Fibroblast of the conjunctiva (primary cell): ENCODE results near the gene SULT6B1.
A peak's percentile ranks its signal among the peaks of the same experiment; 100 is the strongest.
"Not testable (repeated sequence)": the region's sequence is repeated elsewhere in the genome, so short reads cannot be mapped to it uniquely, and the experiment has no call there.

Source experiments
- DNase-seq: peaks from one replicate; pipeline ENCODE4 v3.0.0-alpha.2; 2010; ENCODE audit warnings: low read depth

SULT6B1 gene, protein sequence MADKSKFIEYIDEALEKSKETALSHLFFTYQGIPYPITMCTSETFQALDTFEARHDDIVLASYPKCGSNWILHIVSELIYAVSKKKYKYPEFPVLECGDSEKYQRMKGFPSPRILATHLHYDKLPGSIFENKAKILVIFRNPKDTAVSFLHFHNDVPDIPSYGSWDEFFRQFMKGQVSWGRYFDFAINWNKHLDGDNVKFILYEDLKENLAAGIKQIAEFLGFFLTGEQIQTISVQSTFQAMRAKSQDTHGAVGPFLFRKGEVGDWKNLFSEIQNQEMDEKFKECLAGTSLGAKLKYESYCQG

DNA sequence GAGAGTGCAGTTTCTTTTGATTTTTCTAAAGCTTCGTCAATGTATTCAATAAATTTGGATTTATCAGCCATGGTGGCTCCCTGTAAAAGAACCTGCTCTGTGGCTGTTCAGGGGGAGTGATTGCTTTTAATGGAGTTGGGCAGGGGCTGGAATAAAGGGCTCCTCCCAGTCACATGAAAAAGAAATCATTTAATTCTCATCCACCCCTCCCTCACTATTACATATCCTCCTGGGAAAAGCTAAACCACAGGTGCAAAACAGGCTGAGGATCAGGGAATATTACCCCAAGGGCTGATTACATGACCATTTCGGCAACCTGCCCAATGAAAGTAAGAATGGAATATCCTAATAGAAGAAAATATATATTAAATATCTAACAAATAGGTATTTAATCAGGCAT is at the start of gene SULT6B1:
TSS of gene SULT6B1 (minus strand) at position 101 of the 400 bp plus-strand sequence. CDS start at position 71, 30 bp downstream.
- DNase-seq, result no peak

DNA sequence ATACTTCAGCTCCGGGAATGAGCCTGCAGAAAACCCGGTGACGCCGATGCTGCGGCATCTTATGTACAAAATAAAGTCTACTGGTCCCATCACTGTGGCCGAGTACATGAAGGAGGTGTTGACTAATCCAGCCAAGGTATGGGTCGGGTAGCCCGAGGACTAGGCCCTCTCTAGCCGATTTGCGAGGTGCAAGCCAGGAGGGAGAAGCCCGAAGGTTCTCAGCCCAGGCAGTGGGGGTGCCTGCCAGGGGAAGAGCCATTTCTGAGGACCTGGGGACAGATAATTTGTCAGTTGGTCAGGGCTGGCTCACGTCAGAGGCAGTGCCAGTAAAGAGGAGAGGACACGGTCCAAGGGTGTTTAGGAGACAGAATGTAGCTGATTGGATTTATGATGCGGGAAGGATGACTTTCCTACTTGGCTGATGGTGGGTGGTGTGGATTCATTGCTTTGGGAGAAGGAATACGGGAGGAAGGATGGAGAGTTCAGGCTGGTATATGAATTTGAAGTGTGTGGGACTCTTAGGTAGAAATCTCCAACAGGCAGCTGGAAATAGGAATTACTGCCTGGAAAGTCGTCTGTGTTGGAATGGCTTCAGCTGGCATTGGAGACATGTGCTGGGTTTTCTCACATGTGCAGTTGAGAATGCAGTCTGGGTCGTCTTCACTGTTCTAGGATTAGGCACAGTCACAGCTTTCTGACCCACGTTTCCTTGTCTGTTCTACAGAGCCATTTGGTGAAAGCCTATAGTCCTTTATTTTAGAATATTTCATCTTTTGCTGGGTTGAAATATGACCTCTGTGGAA is 43.9 kb upstream of the SULT6B1 start:
- DNase-seq, result no peak

DNA sequence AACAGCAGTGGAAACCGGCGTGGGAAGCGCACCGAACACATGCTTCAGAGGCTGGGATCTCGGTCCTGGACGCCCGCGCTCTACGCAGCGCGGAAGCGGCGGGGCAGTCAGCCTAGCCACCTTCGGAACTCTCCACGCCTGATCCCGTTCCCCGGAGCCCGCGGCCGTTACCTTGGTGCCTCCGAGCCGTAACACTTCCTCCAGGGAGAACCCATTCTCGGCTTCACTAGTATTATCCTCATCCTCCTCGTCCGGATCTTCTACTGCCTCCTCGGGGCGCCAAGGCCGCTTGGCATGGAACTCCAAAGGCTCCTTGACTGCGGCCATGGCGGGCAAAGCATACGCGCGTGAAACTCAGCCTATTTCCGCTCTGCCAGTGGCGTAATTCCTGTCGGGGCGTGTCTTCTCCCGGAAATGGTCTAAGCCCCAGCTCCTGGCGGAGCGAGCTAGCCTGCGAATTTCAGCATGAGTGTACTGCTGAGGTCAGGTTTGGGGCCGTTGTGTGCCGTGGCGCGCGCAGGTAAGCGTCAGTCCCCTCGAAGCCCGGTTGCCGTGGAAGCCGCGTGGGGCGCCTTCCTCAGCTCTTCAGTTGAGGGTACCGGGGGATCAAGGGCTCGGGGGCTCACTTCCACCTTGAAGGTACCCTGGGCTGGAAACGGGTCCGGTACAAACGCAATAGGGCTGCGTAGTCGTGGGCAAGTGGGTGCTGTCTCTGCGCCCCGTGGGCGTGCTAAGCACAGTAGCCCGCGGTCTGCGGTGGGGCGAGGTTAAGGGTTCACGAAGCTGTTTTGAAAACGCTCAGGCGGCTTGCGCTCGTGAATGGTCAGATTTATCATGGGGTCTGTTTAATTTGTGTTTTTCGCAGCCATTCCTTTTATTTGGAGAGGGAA is 43.0 kb upstream of the SULT6B1 start, which contains the start of the genes CEBPZ and NDUFAF7:
TSS of gene CEBPZ (minus strand) at position 356 of the 890 bp plus-strand sequence. CDS start at position 327, 29 bp downstream.
TSS of gene NDUFAF7 (plus strand) at position 418 of the 890 bp plus-strand sequence. CDS start at position 466, 48 bp downstream.
- peak; percentile 77 for DNase-seq

DNA sequence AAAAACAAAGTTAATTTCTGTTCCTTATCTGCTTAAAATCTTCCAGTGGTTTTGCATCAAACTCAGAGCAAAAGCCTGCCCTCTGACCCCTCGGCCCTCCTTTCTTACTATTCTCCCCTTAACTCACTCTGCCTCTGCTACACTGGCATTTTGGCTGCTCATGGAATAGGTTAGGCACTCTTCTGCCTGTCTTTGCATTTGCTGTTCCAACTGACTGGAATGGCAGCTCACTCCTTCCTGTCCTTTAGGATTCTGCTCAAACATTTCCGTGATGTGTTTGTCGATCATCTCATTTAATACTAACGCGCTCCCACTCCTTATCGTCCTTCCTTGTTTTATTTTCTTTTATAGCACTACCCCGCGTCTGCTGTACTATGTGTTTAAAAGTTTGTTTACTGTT is 42.1 kb upstream of the SULT6B1 start:
- no peak for DNase-seq

DNA sequence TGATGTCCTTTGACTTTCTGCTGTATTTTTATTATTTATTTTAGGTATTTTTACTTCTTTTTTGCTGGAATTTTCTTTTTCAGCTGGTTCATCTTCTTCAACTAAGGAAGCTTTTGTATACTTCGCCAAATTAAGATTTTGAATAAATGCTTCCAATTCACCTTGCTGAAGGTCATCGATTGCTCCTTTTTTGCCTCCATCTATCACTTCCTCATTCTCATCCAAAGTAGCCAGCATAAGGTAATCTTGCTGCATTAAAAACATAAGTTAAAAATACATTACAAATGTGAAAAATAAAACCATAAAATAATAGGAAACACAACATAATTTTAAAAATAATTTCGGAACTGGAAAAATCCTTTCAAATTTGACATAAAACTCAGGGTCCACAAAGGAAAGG is 40.3 kb upstream of the SULT6B1 start:
- no peak for DNase-seq

DNA sequence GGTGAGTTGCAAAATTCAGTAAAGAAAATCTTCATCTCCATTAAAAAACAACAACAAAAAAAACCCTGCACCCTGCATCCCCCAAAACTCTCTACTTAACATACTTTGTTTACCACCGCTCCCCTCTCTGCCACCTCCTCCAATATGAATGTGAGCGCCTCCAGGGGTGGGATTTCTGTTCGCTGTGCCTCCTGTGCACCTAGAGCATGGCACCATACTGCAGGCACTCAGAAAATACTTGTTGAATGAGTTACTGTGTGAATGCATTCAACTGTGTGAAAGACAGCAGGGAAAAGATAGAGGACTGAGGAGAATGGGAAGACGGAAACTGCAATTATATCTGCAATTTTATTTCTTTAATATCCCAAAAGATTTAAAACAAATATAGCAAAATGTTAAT is 38.4 kb upstream of the SULT6B1 start:
- no peak for DNase-seq

DNA sequence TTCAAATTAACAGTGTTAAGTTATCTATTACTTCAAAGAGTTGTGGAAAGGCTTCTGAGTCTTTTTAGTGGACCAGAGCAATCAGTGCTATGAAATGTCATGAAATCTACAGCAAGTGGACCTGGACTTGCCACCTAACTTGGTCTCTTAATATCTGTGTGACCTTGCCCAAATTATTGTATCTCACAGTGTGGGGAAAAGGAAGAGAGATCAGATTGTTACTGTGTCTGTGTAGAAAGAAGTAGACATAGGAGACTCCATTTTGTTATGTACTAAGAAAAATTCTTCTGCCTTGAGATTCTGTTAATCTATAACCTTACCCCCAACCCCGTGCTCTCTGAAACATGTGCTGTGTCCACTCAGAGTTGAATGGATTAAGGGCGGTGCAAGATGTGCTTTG is 36.7 kb upstream of the SULT6B1 start:
- not testable (repeated sequence) for DNase-seq

DNA sequence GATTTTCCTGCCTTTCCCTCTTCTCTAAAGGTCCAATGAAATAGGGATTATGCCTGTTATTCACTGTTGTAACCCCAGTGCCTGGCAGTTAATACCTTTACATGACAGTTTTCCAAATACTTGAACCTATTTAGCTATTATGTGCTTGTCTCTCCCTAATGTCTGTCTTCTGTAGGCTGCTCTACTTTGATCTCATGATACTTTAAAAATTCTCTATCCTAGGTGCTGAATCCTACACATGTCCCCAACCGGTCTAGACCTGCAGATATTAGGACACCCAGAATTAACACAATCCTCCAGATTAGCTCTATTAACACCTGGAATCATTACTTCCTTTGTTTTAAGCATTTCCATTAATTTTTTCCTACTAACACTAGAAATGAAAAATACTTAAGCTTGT is 35.6 kb upstream of the SULT6B1 start:
- no peak for DNase-seq

DNA sequence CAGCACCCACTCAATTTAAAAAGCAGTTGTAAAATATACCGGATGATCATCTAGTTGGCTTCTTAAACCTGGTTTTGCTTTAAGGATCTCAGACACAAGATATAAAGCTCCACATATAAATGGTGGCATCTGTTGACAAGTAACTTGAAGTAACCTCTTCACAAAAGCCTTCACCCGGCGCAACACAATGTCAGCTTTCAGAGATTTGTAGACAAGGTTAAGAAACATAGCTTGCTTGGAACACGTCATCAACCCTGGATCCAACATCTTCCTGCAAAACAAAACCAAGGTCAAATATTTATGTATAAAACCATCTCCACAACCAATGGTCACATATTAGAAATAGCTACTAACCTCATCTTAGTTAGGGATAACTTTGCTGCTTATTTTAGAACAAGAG is 34.7 kb upstream of the SULT6B1 start:
- no peak for DNase-seq

DNA sequence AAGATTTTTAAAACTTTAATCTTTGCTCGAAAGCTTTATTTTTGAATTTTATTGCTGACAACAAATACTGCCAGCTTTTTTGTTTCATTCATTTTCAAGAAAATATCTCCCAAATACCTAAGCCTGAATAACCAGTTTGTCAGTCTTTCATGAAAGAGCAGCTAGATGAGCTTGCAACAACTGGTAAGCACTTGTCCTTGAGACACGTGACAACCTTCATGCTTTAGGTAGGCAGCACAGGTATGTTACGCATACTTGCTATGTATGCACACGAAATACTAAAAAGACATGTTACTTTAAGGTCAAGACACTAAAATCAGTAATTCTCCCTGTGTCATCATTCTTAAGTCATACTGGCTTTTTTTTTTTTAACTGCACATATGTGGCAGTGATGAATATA is 30.6 kb upstream of the SULT6B1 start:
- DNase-seq, result no peak

DNA sequence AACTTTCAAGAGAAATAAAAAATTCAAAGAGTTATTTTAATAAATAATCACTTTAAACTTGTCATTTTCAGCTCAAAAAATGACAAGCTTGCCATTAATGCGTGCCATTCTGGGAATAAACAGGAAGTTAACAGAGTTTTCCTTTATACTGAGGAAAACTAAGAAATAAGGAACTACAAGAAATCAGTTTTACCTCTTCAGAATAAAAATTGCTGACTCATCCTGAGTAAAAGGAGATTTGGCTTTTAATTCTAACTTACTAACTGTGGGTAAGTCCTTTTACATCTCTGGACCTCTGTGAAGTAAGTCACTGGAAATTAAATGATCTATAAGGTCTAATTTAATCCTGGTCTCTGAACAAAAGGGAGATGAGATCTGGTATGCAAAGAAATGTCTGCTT is 26.8 kb upstream of the SULT6B1 start:
- no peak for DNase-seq

DNA sequence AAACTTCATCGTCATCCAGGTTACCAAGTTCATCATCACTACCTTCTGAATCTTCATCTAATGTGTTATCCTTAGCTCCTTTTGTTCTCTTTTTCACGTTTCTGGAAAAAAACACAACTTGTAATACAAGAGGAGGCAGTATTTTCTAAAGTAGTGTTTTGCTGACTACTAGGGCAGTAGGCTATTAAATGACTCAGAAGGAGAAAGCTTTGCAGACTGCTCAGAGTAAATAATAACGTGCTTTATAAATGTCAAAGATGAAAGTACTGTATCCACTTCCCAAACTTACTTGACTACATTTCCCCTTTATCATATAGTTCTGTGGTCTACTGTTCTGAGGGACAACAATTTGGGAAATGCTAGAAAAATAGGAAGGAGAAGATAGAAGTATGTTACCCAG is 23.5 kb upstream of the SULT6B1 start:
- DNase-seq, result no peak

DNA sequence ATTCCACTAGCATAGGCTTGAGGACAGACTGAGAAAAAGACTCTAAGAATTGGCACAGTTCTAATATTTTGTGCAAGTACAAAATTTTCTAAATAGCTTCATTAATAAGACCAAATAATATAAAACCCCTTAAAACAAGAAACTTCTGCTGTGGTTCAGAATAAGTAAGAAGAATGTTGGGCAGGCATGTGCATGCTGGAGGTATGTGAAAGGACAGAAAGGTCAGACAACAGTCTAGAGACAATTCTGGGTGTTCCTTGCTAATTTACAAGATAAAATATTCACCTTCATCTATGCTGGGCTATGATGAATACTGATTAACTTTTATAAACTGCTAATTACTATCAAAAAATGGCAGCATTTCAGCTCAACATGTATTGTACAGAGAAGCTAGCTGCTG is 22.7 kb upstream of the SULT6B1 start:
- no peak for DNase-seq

DNA sequence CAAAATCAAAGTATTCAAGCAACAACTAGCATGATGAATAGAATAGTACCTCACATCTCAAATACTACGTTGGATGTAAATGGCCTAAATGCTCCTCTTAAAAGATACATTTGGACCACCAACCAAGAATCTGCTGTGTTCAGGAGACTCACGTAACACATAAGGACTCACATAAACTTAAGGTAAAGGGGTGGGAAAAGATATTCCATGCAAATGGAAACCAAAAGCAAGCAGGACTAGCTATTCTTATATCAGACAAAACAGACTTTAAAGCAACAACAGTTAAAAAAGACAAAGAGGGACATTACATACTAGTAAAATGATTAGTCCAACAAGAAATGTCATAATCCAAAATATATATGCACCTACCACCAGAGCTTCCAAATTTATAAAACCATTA is 18.3 kb upstream of the SULT6B1 start:
- DNase-seq, result not testable (repeated sequence)

DNA sequence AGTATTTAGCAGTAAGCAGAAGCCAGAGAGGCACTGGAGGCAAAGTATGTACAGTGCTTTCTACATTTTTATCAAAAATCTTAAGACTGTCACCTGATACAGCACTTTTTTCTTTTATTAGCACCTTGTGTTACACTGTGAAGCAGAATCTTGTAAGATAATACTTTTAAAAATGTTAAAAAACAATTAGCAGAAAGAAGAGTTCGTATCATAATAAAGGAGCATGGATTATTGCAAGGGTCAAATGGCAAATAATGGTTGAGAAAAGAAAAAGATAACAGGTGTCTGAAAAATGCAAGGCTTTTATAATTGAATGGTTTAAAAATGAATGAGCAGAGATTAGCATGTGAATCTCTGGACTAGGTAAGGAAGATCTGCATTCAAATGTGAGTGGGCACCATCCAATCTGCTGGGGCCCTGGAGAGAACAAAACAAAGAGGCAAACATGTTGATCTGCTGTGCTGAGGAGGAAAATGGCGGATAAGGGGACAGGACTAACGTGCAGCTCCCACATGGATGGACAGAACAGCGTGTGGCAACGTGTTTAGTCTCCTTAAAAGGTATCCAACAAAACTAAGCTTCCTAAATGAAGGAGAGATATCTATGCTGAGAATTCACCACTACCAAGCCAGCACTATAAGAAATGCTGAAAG is 17.3 kb upstream of the SULT6B1 start:
- no peak for DNase-seq

DNA sequence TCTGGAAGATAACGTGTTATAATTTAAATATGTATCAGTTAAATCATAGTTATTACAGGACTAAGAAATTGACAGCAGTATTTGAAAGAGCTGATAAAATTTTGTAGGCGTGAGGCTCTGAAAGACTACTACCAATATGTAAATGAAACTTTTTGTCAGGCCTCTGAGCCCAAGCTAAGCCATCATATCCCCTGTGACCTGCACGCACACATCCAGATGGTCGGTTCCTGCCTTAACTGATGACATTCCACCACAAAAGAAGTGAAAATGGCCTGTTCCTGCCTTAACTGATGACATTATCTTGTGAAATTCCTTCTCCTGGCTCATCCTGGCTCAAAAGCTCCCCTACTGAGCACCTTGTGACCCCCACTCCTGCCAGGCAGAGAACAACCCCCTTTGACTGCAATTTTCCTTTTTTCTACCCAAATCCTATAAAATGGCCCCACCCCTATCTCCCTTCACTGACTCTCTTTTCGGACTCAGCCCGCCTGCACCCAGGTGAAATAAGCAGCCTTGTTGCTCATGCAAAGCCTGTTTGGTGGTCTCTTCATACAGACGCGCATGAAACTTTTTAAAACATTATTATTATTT is 16.7 kb upstream of the SULT6B1 start:
- DNase-seq, result not testable (repeated sequence)

DNA sequence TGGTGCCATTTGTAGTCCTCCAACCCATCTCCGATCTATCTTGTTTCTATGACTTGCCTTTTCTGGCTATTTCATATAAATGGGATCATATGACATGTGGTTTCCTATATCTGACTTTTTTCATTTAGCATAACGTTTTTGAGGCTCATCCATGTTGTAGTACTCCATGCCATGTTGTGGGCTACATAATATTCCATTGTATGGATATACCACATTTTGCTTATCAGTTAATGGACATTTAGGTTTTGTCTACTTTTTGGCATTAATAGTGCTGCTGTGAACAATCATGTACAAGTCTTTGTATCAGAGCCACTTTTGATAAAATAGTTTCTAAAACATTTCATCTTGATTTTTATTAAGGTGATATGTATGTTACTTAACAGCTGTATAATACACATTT is 15.2 kb upstream of the SULT6B1 start:
- DNase-seq, result no peak

DNA sequence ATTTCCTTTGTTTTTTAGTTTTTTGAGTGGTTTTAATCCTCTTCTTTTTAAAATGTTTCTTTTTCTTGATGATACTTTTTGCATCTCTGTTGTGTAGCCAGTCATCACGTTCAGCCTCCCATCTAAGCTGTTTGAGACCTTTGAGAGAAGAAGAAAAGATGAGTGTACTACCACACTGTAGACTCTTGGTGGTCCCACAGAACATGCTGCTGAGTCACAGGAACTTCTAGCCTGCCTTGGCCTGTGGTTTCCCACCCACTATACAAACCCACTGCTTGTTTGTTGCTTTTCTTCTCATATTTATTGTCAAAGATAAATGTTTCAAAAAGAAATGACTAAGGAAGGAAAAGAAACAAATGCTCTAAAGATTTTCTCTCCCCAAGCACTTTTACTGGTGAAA is 13.3 kb upstream of the SULT6B1 start:
- no peak for DNase-seq

DNA sequence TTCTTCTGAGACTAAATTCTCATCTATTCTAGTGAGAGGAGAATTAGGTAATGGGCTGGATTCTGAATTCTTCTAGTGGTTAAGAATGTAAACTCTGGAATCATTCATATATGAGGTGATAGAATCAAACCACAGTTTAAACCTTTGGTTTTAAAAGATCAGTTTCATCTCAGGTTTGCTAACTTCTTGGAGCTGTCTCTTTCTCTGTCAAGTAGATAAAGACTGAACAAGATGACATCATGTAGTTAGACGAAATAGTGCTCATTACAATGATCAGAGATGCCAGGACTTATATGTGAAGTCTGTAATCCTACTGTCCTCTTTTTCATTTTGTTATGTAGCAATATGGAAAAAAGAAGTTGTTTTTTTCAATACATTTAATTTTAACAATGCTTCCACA is 12.7 kb upstream of the SULT6B1 start:
- DNase-seq, result no peak

DNA sequence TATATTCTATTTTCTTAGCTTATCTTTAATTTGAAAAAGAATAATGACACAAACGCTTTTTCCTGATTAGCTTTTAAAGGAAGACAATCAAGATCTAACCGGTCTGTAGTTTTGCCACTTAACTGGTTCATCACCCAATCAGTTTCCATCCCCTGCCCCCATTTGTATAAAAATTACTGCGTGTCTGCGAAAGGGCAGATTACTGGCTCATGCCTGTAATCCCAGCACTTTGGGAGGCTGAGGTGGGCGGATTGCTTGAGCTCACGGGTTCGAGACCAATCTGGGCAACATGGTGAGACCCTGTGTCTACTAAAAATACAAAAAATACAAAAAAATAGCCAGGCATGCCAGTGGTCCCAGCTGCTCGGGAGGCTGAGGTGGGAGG is 10.2 kb upstream of the SULT6B1 start:
- no peak for DNase-seq
